SHP77 (cell line): Measurements from ENCODE around the gene CMKLR1.

ENCODE experiments used
- DNase-seq, 2 experiments: peaks; one replicate each; lab custom pipeline; 2025; lab: John Stamatoyannopoulos, UW

CMKLR1 gene

GRCh38 chr12:108298761-108299275 is 40.3 kb downstream of the CMKLR1 start:
- no peak for DNase-seq

- no peak for DNase-seq
These were observed 41.0 kb downstream of the CMKLR1 start for GRCh38 chr12:108297895-108298760.

- DNase-seq: no peak
These were observed 41.7 kb downstream of the CMKLR1 start for GRCh38 chr12:108297424-108297823.

GRCh38 chr12:108296945-108297344 is 42.2 kb downstream of the CMKLR1 start:
- no peak for DNase-seq

GRCh38 chr12:108295641-108296040 is 43.5 kb downstream of the CMKLR1 start:
- DNase-seq: no peak

- DNase-seq: no peak
These were observed 49.6 kb downstream of the CMKLR1 start for GRCh38 chr12:108289350-108290161.

- no peak for DNase-seq
These were observed 51.9 kb downstream of the CMKLR1 start for GRCh38 chr12:108287227-108287626.

GRCh38 chr12:108285016-108285415 is 54.1 kb downstream of the CMKLR1 start:
- no peak for DNase-seq

GRCh38 chr12:108284163-108284562 is 54.9 kb downstream of the CMKLR1 start:
- no peak for DNase-seq

- no peak for DNase-seq
These were observed 56.4 kb downstream of the CMKLR1 start for GRCh38 chr12:108282676-108283075.

- no peak for DNase-seq
These were observed 57.0 kb downstream of the CMKLR1 start for GRCh38 chr12:108282160-108282559.

GRCh38 chr12:108277613-108278012 is 61.5 kb downstream of the CMKLR1 start:
- DNase-seq: no peak

- DNase-seq: no peak
These were observed 65.9 kb downstream of the CMKLR1 start for GRCh38 chr12:108273217-108273616.

- no peak for DNase-seq
These were observed 66.9 kb downstream of the CMKLR1 start for GRCh38 chr12:108271951-108272872.

- DNase-seq: no peak
These were observed 68.3 kb downstream of the CMKLR1 start for GRCh38 chr12:108270849-108271143.

GRCh38 chr12:108270035-108270848 is 68.9 kb downstream of the CMKLR1 start:
- DNase-seq: no peak

GRCh38 chr12:108269224-108269623 is 69.9 kb downstream of the CMKLR1 start:
- no peak for DNase-seq

GRCh38 chr12:108268397-108268796 is 70.7 kb downstream of the CMKLR1 start:
- DNase-seq: no peak

- DNase-seq: no peak
These were observed 71.7 kb downstream of the CMKLR1 start for GRCh38 chr12:108267450-108267849.

GRCh38 chr12:108266131-108266530 is 73.0 kb downstream of the CMKLR1 start:
- no peak for DNase-seq

- DNase-seq: no peak
These were observed 73.6 kb downstream of the CMKLR1 start for GRCh38 chr12:108265505-108265904.
